Measurements from ENCODE around the gene STXBP4.

DNA sequence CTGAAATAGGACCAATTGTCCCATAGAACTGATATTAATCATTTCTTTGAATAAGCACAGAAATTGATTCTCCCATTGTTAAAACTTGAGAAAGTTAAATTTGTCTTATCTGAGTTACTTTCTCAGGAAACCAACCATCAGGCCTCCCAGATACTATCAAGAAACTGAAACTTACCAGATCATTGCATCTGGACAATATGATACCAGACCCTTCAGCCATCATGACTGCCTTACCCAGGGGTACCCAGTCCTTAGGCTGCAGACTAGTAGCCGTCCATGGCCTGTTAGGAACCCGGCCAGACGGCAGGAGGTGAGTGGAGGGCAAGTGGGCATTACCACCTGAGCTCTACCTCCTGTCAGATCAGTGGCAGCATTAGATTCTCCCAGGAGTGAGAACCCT lies 7.8 kb downstream of the STXBP4 start:
- TF ChIP-seq POLR2AphosphoS5 (IDR thresholded peaks at IDR 0.05; ENCODE audit: borderline replicate concordance, low read depth, low read length) = no peak
- no peak for TF ChIP-seq EZH2 (IDR thresholded peaks at IDR 0.05)
